GM19023 (cell line): ENCODE results near the gene SQSTM1.

Source experiments
- ATAC-seq: cut with Tn5 transposase; IDR thresholded peaks from one replicate; pipeline ENCODE4 v1.9.1; 2021; ENCODE audit warnings: mild to moderate bottlenecking, moderate library complexity; ENCODE audit not compliant: unreplicated experiment

SQSTM1 gene

DNA sequence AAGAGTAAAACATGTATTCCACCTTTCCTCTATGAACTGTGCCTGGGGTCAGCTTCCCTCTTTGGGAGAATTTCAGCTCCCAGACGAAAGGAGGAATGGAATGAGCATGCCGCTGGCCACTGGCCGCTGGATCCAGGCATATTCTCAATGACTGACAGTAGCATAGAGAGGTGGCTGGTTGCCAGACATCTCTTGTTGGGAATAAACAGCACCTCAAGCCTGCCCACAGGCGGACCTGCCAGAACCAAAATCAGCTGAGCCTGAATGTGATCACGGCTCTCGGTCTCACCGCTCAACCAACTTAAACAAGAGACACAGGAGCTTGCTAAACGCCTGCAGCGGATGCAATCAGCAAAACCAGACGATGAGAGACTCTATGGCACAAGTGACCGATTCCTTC lies 66.4 kb downstream of the SQSTM1 start:
- no peak for ATAC-seq
